Naive thymus-derived CD8-positive, alpha-beta T cell (primary cell): Measurements from ENCODE around the gene SYNDIG1. TPM values are rescaled to one million over a fixed set of nuclear protein-coding genes. Genes with fewer than 3 reads are reported as not detected.

ENCODE experiments used
- ATAC-seq, 2 donors: fragments of 150-1000 bp; cut with Tn5 transposase in 1 of 2; sonication (Bioruptor Pico), chemical (Tn5 transposase) in 1 of 2; 1 replicate in 1 of 2; 2 replicates in 1 of 2; pipeline ENCODE4 v1.10.0; 2021; ENCODE audit warnings: mild to moderate bottlenecking in 2 of 2, moderate library complexity in 2 of 2
- POLR2A ChIA-PET: fragments of 350-600 bp; sonication (Branson Sonifier 250); formaldehyde crosslinking; loops from one replicate; lab custom pipeline; 2021; ENCODE audit warnings: antibody characterized with exemption; lab: Charles Lee
- DNase-seq, 10 donors: peaks; one replicate each; pipeline versions ENCODE4 v3.0.0 to v3.0.0-alpha.2; 2020 to 2022
- H3K27ac Mint-ChIP-seq, 10 donors: one replicate each; pipeline ENCODE4 v1.8.0; 2020 to 2022; ENCODE audit warnings: mild to moderate bottlenecking in 10 of 10, mixed read lengths in 10 of 10, moderate library complexity in 4 of 10, inconsistent platforms in 1 of 10
- H3K27me3 Mint-ChIP-seq, 5 donors: one replicate each; pipeline ENCODE4 v1.8.0; 2021 to 2022; ENCODE audit warnings: mixed read lengths in 5 of 5
- H3K36me3 Mint-ChIP-seq, 3 donors: one replicate each; pipeline ENCODE4 v1.8.0; 2020 to 2022; ENCODE audit warnings: mixed read lengths in 3 of 3, mild to moderate bottlenecking in 2 of 3, inconsistent platforms in 1 of 3
- H3K4me1 Mint-ChIP-seq, 4 donors: one replicate each; pipeline ENCODE4 v1.8.0; 2021 to 2022; ENCODE audit warnings: mixed read lengths in 4 of 4
- H3K4me3 Mint-ChIP-seq, 10 donors: one replicate each; pipeline ENCODE4 v1.8.0; 2020 to 2022; ENCODE audit warnings: mild to moderate bottlenecking in 10 of 10, mixed read lengths in 10 of 10, moderate library complexity in 6 of 10, inconsistent platforms in 1 of 10
- H3K9me3 Mint-ChIP-seq, 9 donors: one replicate each; pipeline ENCODE4 v1.8.0; 2020 to 2022; ENCODE audit warnings: mixed read lengths in 9 of 9, mild to moderate bottlenecking in 3 of 9, inconsistent platforms in 1 of 9, moderate library complexity in 1 of 9
- polyA plus RNA-seq, 3 donors: library from polyadenylated mRNA; unstranded; fragments of 300-500 nt; fragmentation: Illumina TruSeq; gene quantifications; one replicate each; pipeline ENCODE4 v1.2.3, GENCODE V29; 2021
- total RNA-seq, 8 experiments: library from RNA in 2 of 8; stranded (reverse) in 2 of 8; gene quantifications; one replicate each; pipeline ENCODE4 v1.2.3 and lab custom pipeline; 2021 to 2026

SYNDIG1 gene
- total and polyA plus RNA-seq, 5 experiments from 2014 or later: not detected

DNA sequence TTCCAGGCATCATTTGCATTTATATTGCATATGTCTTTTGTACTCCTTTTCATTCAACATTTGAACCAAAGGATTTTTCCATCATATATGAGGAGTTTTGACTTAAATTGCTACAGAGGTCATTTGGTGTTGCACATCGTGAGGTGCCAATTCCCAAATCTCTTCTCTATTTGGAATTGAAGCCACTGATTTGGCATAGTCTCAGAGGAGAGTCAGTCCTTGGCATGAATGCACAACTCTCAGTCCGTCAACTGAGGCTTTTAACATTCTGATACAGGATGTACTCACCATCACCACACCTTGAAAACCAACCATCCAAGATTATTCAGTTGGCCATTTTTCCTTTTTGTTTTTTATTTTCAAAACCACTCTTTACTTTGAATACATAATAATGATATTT lies 31.1 kb upstream of the SYNDIG1 start:
- Mint-ChIP-seq H3K27ac (no peak overlapping the region), H3K36me3 (no peaks in the 10 kb centered on the region), H3K27me3 (no peaks in the 10 kb centered on the region), H3K4me3 (no peak overlapping the region), H3K4me1 (no peaks in the 10 kb centered on the region), H3K9me3 (no peaks in the 10 kb centered on the region)
- DNase-seq: no peak
- no peak for ATAC-seq
- POLR2A ChIA-PET: no interaction called here

DNA sequence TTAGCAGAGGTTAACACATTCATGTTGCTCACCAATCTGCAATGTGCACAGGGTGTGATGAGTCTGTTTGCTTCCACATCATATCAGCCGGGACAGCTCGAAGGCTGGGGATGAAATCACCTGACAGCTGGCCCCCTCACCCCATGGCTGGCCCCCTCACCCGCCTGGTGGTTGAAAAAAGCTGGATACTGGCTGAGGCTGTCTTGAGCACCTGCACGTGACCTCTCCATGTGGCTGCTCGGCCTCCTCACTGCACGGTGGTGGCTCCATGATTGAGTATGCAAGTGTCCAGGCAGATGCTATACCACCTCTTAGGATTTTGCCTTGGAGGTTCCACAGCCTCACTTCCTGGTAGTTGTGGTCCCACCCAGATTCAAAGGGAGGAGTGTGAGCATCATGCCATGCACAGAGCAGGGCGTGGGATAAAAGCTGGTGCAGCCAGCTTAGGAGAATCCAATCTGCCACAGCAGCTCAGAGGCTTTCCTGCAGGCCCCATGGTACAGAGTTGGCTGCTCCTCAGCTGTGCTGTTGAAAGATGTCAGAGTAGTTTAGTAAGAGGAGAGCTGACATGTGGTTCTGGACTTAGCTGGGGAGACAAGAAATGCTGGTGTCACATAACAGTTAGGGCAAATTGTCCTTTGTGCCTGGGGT lies 29.6 kb upstream of the SYNDIG1 start:
- no peak overlapping the region for H3K4me3 Mint-ChIP-seq
- POLR2A ChIA-PET: no interaction called here
- no peaks in the 10 kb centered on the region for H3K4me1 Mint-ChIP-seq
- no peaks in the 10 kb centered on the region for H3K36me3 Mint-ChIP-seq
- ATAC-seq: no peak
- DNase-seq: no peak
- H3K27me3 Mint-ChIP-seq: no peaks in the 10 kb centered on the region
- no peak overlapping the region for H3K27ac Mint-ChIP-seq
- no peaks in the 10 kb centered on the region for H3K9me3 Mint-ChIP-seq

DNA sequence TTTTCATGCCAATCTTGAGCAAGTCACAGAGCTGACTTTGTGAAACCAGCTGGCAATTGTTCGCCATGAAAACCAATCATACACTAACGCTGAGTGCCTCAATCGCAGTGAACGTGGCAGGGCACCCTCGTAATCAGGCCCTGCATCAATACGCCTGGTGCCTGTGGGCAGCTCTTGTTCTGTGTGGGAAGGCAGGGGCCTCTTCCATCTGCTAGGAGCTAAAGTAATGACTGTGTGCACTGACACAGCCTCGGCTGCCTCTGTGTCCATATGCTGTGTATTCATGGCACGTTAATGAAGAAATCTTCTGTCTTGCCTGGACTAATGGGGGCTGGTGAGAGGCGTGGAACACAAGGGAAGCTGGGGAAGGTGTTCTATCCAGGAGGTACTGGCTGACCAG lies 27.8 kb upstream of the SYNDIG1 start:
- Mint-ChIP-seq H3K9me3 (no peaks in the 10 kb centered on the region), H3K4me1 (peaks cover 0 to 3% (median 0%) of the 10 kb centered on the region in 4 donors), H3K27ac (no peak overlapping the region), H3K36me3 (no peaks in the 10 kb centered on the region), H3K4me3 (no peak overlapping the region), H3K27me3 (no peaks in the 10 kb centered on the region)
- POLR2A ChIA-PET: no interaction called here
- ATAC-seq: no peak
- DNase-seq: no peak

DNA sequence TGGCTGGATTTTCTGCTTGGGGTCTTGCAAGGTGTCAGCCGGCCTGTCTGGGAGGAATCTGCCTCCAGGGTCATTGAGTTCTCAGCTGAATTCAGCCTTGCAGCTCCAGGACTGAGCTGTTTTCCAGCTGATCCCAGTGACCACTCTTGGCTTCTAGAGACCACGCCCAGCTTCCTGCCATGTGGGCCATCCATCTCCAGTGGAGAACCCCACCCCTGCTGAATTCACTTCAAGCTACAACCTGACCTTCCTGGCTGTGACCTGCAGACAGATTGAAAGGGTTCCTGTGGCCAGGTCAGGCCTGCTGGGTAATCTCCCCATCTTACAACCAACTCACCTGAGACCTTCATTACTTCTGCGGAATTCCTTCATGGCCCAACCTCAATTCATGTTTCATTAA lies 26.5 kb upstream of the SYNDIG1 start:
- no peak for ATAC-seq
- no peak overlapping the region for H3K27ac Mint-ChIP-seq
- H3K4me3 Mint-ChIP-seq: no peak overlapping the region

DNA sequence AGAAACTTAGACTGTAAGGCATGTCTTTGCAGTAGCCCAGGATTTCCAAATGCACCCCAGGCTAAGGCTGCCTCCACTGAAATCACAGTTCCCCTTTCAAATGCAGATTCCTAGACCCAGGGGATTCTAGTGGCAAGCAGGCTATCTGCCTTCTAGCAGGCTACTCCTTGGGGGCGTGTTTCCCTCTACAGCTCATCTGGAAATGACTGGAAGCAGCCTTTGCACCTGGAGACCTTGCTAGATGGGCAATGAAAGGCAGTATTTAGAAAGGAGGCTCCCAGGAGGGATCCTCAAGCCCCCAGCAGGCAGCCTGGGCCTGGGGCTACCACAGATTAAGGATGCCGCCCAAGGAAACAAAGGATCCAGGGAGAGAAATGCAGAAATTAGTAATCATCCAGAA lies 26.0 kb upstream of the SYNDIG1 start:
- H3K27ac Mint-ChIP-seq: no peak overlapping the region
- POLR2A ChIA-PET: no interaction called here
- H3K27me3 Mint-ChIP-seq: no peaks in the 10 kb centered on the region
- peaks cover 0 to 8% (median 2%) of the 10 kb centered on the region in 4 donors for H3K4me1 Mint-ChIP-seq
- no peak overlapping the region for H3K4me3 Mint-ChIP-seq
- no peaks in the 10 kb centered on the region for H3K36me3 Mint-ChIP-seq
- no peaks in the 10 kb centered on the region for H3K9me3 Mint-ChIP-seq
- DNase-seq (no peak), ATAC-seq (no peak)

More for the DNA sequence above, 26.5 kb upstream of the SYNDIG1 start:
- no peak for DNase-seq
- POLR2A ChIA-PET: no interaction called here
- no peaks in the 10 kb centered on the region for H3K9me3 Mint-ChIP-seq
- H3K4me1 Mint-ChIP-seq: peaks cover 0 to 5% (median under 1%) of the 10 kb centered on the region in 4 donors
- no peaks in the 10 kb centered on the region for H3K36me3 Mint-ChIP-seq
- H3K27me3 Mint-ChIP-seq: no peaks in the 10 kb centered on the region

DNA sequence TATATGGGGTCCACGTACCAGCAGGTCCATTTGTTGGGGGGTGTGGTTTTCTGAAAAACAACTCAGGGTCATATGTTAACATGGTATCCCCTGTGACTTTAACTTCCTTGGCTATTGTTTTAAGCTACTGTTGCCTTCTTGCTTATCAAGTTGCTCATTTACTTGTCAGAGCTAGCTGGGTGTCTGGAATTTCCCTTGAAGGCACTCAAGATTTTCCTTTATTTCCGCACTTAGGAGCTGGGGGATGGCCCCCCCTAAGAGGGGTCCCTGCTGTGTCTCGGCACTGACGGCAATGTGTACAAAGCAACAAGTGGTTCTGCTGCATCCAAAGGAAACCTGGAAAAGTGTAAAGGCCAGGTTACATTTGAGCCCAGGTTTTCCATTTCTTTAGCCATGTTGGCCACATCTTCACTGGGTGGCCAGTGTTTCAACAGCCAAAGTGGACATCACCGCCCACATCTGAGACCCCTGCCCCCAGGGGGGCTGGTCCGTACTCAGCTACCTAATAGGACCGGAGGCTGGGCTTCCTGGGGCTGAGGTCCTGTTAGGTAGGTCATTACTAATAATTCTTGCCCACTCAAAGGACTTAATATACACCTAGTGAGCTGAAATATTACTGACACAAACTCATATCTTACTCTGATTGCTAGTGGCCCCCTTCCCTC lies 24.8 kb upstream of the SYNDIG1 start:
- no peak overlapping the region for H3K4me3 Mint-ChIP-seq
- no peaks in the 10 kb centered on the region for H3K9me3 Mint-ChIP-seq
- H3K27me3 Mint-ChIP-seq: no peaks in the 10 kb centered on the region
- no peak overlapping the region for H3K27ac Mint-ChIP-seq
- DNase-seq (no peak), ATAC-seq (no peak)
- POLR2A ChIA-PET: no interaction called here
- H3K4me1 Mint-ChIP-seq: peaks cover 0 to 14% (median 2%) of the 10 kb centered on the region in 4 donors
- H3K36me3 Mint-ChIP-seq: no peaks in the 10 kb centered on the region

DNA sequence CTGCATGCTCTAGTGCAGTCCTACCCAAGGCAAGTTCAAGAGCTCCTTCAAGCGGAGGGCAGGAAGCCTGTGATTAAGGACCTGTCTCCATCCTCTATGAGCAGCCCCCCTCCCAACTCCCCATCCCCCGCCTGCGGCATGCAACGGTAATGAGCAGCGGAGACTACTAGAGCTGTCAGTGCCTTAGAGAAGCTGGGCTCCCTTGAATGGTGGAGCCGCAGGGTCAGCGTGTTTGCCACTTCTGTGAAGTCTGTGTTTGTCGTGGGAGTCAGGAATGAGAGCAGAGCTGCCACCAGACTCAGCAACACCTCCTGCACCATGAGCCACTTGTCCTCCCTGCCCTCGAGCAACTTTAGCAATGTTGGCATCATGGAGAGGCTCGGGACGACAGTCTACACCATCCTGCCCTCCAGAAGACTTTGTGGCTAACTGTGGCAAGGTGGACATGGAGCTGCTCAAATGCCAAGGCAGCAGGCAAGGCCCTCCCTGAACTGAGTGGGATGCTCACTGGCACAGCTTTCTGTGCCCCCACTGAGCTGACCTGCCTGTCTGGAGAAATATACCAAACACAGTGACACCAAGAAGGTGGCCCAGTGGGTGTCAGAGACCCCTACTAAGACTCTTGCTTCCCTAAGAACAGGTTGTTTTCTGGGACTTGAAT lies 23.8 kb upstream of the SYNDIG1 start:
- Mint-ChIP-seq H3K9me3 (no peaks in the 10 kb centered on the region), H3K27me3 (no peaks in the 10 kb centered on the region), H3K4me1 (peaks cover 0 to 14% (median 2%) of the 10 kb centered on the region in 4 donors), H3K27ac (no peak overlapping the region), H3K36me3 (no peaks in the 10 kb centered on the region), H3K4me3 (no peak overlapping the region)
- POLR2A ChIA-PET: no interaction called here
- ATAC-seq (no peak), DNase-seq (no peak)

DNA sequence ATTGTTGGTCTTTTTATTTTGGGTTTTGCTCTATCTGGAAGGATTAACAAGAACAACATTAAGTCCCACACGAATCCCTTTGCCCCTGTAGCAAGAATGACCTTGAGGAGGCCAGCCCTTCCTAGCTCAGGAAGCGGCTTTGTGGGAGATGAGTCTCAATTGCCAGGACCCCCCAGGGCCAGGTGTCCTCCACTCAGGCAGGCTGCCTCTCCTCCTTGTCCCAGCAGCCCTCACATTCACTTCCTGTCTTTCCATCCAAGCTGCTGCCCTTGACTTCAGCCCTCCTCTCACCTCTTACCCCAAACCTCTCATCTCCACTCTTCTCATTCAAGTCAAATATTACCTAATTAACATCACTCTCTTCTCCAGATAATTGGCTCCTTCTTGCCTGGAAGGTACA lies 22.6 kb upstream of the SYNDIG1 start:
- Mint-ChIP-seq H3K27ac (no peak overlapping the region), H3K9me3 (no peaks in the 10 kb centered on the region), H3K4me1 (peaks cover 0 to 14% (median 4%) of the 10 kb centered on the region in 4 donors), H3K36me3 (no peaks in the 10 kb centered on the region), H3K27me3 (no peaks in the 10 kb centered on the region), H3K4me3 (no peak overlapping the region)
- DNase-seq (no peak), ATAC-seq (no peak)
- POLR2A ChIA-PET: no interaction called here

DNA sequence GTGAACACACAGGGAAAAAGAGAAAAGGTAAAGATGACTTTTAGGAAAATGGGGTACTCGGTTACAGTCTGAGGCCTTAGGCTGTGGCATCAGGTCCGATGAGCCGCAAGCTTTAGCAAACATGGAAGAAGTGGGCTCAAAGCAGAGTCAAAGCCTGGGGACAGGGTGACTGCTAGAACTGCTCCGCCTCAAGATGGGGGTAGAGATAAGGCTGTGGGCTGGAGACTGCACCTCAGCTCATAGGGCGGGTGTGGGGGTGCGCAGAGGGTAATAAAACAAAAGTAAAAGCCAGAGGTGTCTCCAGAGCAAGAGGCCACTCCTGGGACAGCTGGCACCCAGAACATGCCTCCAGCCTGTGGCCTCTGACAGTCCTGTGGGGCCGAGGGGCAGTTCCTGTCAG lies 21.3 kb upstream of the SYNDIG1 start:
- peak overlapping the region in 3 of 10 donors; percentile 10 to 27 (median 14) for H3K27ac Mint-ChIP-seq
- H3K27me3 Mint-ChIP-seq: no peaks in the 10 kb centered on the region
- peak in 1 of 10 donors; percentile 11 for DNase-seq
- peaks cover 0 to 14% (median 7%) of the 10 kb centered on the region in 4 donors for H3K4me1 Mint-ChIP-seq
- H3K36me3 Mint-ChIP-seq: no peaks in the 10 kb centered on the region
- POLR2A ChIA-PET: no interaction called here
- H3K9me3 Mint-ChIP-seq: no peaks in the 10 kb centered on the region
- peak overlapping the region in 2 of 10 donors; percentile 23 to 39 for H3K4me3 Mint-ChIP-seq
- peak in 1 of 2 donors; percentile 60 for ATAC-seq

DNA sequence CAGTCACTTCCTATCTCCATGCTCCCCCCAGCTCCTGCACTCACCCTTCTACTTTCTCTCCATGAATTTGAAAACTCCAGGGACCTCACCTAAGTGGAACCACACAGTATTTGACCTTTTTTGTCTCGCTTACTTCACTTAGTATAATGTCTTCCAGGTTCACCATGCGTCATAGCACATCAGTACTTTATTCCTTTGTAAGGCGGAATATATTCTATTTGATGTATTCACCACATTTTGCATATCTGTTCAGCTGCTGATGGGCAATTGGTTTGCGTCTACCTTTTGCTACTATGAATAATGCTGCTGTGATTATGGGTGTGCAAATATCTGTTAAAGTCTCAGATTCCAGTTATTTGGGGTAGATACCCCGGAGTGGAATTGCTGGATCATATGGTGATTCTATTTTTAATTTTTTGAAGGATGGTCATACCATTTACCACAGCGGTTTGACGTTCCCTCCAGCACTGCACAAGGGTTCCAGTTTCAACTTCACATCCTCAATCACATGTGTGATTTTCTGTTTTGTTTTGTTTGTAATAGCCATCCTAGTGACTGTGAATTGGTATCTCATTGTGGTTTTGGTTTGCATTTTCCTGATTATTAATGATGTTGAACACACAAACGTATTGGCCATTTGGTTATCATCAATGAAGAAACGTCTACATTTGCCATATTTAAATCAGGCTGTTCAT lies 20.3 kb upstream of the SYNDIG1 start:
- POLR2A ChIA-PET: no interaction called here
- Mint-ChIP-seq H3K4me3 (peak overlapping the region in 1 of 10 donors; percentile 39), H3K4me1 (peaks cover 4 to 19% (median 12%) of the 10 kb centered on the region in 4 donors), H3K27me3 (no peaks in the 10 kb centered on the region), H3K27ac (peak overlapping the region in 1 of 10 donors; percentile 23), H3K36me3 (no peaks in the 10 kb centered on the region), H3K9me3 (no peaks in the 10 kb centered on the region)
- ATAC-seq: no peak
- no peak for DNase-seq

DNA sequence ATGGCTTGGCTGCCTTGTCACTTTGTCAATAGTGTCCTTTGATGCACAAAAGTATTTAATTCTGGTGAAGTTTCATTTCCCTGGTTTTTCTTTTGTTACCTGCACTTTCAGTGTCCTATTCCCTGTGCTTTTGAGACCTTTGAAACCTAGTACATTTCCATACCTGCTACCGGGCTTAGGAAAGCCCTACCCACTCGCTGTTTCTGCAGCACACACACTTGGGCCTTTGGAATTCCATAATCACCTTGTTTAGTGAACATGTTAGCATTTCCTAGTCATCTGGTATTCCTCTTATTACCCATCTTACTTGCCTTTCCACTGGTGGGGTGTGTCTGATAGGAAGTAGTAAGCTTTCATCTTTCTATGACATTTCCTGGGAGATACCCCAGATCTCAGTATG lies 19.3 kb upstream of the SYNDIG1 start:
- peaks cover 4 to 19% (median 13%) of the 10 kb centered on the region in 4 donors for H3K4me1 Mint-ChIP-seq
- H3K9me3 Mint-ChIP-seq: no peaks in the 10 kb centered on the region
- no peaks in the 10 kb centered on the region for H3K36me3 Mint-ChIP-seq
- H3K27ac Mint-ChIP-seq: no peak overlapping the region
- ATAC-seq (no peak), DNase-seq (no peak)
- no peak overlapping the region for H3K4me3 Mint-ChIP-seq
- H3K27me3 Mint-ChIP-seq: no peaks in the 10 kb centered on the region
- POLR2A ChIA-PET: no interaction called here

DNA sequence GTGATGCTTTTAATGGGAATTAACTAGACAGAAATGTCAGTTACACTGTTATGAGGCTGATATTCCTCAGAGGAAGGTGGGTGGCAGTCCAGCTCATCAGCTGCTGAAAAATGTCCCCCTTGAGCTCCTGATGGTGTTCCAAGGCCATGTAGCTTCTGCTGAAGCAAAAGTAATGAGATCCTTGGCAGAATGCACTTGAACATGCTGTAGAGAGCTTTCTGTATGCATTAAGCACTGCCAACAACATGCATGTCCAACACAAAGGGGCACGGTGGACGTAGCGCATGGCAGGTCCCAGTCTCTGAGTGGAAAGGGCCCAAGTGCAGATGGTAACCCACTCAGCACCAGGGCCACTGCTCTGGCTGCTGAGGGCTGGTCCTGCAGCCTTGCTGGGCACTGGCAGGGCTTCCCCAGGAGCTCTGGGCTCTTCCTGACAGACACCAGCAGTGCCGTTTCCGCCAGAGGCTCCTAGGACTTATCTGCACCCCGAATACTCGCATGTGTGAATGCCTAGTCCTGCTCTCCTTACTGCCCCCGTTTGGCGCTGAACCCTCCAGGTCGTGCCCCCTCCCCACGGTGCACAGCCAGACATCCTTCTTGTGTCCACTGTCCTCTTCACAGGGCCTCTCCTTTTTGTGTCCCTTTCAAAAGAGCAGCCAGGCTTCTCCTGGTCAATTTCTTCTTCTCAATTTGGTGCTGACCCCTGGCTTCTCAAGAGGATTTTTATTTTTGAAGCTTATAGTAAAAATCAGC lies 18.6 kb upstream of the SYNDIG1 start:
- H3K4me1 Mint-ChIP-seq: peaks cover 4 to 19% (median 11%) of the 10 kb centered on the region in 4 donors
- DNase-seq: no peak

More for the DNA sequence above, 18.6 kb upstream of the SYNDIG1 start:
- H3K27ac Mint-ChIP-seq: no peak overlapping the region
- no peak overlapping the region for H3K4me3 Mint-ChIP-seq
- POLR2A ChIA-PET: no interaction called here
- H3K36me3 Mint-ChIP-seq: no peaks in the 10 kb centered on the region
- H3K27me3 Mint-ChIP-seq: no peaks in the 10 kb centered on the region
- ATAC-seq: no peak
- H3K9me3 Mint-ChIP-seq: no peaks in the 10 kb centered on the region
